ENCODE data around the gene CPA4.

DNA sequence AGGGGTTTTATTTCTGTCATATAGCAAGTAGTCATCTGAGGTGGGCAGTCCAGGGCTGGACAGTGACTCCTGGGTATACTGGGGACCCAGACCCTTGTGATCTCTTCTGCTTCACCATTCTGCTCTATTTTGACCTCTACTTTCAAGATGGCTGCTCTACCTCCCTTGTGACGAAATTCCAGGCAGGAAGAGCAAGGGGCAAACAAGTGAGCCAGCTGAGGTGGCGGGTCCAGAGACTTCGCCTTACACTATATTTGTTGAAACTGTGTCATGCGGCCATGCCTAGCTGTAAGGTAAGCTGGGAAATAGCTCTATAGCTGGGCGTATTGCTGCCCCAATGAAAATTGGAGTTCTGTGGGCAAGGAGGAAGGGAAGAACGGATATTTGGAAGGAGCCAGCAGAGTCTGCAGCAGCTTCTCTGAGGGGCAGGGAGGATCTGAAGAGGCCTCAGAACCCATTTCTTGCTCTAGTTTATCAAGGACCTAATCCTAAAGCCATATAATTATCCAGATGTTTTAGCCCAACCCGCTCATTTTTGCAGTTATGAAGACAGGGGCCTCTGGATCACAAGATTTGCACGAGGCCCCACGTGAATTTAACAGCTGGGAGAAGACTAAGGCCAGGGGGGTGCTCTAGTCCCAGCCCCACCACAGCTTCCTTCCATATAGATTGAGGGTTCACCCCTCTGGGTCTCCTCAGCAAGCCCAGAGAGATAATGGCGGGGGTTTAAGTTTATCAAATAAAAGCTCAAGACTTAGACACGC, 79.6 kb downstream of the CPA4 start:
- TF ChIP-seq, protein P1, sequence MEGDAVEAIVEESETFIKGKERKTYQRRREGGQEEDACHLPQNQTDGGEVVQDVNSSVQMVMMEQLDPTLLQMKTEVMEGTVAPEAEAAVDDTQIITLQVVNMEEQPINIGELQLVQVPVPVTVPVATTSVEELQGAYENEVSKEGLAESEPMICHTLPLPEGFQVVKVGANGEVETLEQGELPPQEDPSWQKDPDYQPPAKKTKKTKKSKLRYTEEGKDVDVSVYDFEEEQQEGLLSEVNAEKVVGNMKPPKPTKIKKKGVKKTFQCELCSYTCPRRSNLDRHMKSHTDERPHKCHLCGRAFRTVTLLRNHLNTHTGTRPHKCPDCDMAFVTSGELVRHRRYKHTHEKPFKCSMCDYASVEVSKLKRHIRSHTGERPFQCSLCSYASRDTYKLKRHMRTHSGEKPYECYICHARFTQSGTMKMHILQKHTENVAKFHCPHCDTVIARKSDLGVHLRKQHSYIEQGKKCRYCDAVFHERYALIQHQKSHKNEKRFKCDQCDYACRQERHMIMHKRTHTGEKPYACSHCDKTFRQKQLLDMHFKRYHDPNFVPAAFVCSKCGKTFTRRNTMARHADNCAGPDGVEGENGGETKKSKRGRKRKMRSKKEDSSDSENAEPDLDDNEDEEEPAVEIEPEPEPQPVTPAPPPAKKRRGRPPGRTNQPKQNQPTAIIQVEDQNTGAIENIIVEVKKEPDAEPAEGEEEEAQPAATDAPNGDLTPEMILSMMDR (IDR thresholded peaks at IDR 0.05) = no peak
- TF ChIP-seq POLR2A (IDR thresholded peaks at IDR 0.05) = no peak

Measured in Peyer's patch (tissue), 4 donors.